Kasumi-1 (cell line): ENCODE data around the gene IL21R.

ENCODE experiments used
- DNase-seq, 2 experiments: peaks; one replicate each; lab custom pipeline; 2025; lab: John Stamatoyannopoulos, UW

Gene IL21R

GRCh38 chr16:27463741-27464591 is 62.0 kb downstream of the IL21R start:
- DNase-seq = no peak

DNA sequence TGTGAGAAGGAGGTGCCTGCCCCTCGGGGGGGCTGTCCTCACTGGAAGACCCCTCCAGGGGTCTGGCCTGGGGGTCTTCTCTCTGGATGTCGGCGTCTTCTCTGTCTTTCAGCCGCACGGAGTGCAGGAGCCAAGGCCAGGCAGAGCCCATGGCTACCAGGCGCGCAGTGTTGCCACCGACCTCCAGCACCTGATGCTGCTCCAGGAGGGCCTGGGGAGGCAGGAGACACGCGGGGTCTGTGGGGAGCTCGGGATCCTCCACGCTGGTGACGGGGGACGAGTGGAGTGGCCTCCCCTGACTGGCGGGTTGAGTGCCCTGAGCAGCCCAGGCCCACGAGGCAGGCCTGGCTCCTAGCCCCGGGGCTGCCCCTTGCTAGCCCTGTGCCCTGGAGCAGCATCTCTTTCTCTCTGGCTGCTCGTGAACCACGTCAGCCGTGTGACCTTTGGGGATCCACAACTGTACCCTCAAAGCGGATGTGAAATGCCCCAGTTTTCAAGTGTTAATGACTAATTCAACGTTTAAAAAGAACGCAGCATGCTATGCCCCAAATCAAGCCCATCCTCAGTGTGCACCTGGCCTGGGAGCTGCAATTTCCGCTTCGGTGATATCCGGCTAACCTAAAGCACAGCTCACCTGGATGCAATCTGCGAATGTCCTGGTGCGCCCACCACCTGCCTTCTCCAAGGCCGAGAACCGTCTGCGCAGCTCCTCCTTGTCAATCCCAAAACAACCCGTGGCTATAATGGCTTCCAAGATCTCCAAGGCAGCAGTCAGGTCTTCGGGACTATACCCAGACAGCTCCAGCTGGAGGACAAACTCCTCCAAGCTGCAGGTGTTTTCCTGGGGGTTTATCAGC is 62.9 kb downstream of the IL21R start:
- DNase-seq = no peak

DNA sequence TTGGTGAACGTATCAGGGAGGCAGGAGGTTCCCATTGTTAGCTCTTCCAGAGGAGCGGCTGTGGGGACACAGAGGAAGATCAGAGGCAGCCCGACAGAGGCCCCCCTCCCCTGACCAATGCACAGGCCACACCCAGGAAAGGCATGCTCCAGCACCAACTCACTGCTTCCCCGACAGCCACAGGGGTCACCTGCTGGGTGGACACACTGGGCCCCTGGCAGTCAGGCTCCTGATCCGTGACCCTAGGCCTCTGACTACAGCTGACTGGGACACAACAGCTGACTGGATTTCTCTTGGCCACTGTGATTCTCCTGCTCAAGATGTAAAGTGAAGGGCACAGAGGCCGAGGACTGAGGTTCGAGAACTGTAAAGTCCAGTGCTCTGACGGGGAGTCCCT is 63.5 kb downstream of the IL21R start:
- DNase-seq = no peak

DNA sequence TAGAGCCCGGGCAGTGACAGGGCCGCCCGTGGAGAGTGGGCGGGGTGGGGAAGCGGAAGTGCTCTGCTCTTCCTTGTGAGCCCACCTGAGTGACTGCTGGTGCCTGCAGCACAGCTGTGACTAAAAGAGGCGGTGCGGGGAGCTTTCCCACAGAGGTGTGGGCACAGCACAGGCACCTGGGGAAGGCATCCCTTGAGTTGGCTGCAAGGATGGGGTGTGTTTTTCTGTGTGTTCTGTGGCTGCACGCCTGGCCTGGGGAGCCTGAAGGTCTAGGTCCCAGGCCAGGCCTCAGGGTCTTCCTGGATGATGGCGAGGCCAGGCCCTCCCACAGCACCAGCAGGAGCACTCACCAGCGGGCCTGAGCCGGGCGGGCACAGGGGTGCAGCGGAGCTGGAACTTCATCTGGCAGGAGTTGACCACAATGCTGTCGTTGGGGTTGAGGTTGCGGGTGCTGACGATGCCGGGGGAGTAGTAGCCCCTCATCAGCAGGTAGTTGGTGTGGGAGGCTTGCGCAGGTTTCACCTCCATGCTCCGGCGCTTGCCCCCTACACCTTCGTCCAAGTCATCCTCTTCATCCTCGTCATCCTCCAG is 67.1 kb downstream of the IL21R start:
- DNase-seq = no peak

DNA sequence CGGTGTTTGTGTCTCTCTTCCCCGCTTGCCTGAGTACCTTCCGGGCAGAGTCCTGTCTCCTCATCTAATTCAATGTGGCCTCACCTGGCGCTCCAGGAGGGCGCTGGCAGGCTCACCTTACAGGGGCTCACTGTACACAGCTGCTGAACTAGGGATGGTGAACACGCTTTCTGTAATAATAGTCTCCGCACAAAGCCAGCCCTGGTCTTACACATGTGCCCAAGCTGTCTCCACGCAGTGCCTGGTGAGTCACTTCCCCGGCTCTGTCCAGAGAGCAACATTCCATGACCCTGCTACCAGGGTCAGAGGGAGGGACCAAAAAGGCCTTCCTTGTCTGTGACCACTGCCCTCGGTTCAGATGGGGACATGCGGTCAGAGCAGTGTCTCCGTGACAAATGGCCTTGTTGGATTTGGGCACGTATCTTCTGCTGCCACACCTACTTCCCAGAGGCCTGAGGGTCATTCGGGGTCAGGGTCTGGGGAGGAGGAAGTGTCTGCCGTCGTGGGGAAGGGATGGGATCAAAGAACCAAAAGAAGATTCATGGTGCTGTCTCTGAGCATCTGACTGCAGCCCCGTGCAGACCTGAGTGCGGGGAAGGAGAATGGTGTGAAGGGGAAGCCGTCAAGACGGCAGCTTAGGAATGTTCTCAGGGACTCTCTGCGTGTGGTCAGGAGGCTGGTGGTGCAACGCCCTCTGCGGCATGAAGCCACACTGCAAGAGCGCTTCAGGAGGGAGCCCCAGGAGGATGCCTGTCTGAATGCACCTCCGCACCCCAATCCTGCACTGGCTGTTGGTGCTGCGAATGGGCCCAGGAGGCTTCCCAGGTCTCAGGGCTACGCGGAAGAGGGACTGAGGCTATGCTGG is 68.8 kb downstream of the IL21R start:
- no peak for DNase-seq

- no peak for DNase-seq
Measured at GRCh38 chr16:27471661-27472060, 69.7 kb downstream of the IL21R start.

DNA sequence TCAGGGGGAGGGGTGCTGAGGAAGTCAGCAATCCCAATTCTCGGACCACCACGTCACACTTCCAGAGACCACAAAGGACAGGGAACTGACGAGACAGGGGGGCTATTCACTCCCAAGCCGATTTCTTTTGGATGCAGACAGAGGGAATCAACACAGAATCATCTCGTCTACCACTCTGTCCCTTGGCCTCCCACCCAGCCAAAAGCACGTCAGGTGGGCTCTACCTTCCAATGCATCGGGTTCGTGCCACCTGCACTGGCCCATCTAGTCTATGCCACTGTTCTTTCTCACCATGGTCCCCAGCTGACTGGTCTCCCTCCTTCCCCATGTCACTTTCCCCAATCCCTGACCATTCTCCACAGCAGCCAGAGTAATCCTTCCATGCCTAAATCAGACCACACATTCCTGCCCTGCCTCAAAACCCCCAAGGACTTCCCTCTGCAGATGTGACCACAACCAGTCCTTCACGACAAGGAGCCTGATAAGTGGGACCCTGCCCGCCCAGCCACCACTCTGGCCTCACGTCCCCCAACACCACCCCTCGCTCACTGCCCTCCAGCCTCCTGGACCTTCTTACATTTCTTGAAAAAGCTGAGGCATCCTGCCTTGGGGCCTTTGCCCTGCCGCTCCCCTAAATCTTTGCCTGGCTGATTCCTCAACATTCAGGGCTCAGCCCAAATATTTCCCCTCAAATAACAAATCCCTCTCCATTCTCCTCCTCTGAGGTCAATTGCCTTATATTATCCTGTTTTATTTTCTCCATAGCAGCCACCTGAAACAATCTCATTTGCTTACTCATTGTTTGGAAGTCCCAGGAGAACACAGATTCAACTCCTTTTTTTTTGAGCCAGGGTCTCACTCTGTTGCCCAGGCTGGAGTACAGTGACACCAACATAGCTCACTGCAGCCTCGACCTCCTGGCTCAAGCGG is 70.4 kb downstream of the IL21R start:
- no peak for DNase-seq

- no peak for DNase-seq
Measured at GRCh38 chr16:27473101-27473900, 71.3 kb downstream of the IL21R start.

DNA sequence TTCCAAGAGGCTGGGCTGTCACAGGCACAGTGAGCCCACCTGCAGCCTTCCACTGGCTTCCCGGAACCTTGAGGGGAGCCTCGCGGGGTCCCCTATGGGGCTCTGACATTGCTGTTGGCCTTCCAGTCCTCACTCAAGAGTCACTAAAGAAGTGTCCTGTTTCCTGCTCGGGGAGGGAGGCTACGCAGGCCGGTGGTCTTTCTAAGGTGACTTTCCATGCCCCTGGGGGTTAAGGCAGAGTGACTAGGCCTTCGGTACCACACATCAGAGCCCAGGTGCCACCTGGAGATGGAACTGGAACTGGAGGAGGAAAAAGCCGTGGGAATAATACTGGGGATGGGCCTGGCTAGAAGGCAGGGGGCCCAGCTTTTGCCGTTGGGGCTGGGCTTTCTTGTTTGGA is 72.1 kb downstream of the IL21R start:
- DNase-seq = no peak

- DNase-seq = no peak
Measured at GRCh38 chr16:27474921-27475320, 72.9 kb downstream of the IL21R start.

DNA sequence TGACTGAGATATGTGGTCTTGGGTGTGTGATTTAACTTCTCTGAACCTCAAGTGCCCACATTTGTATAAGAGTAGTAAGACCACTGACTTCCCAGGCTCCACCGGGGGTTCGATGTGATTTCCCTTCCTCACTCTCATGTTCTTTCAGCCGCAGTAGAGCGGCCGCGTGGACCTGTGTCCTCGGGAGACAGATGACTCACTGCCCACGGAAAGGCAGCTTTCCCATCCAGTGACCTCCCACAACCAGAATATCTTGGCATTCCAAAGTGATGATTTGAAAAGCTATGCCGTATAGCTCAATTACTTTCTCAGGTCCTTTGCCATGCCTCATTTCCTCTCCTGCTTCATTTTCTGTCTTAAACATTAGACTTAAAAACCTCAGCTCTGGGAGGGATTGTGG is 73.6 kb downstream of the IL21R start:
- no peak for DNase-seq

GRCh38 chr16:27476240-27476639 is 74.3 kb downstream of the IL21R start:
- no peak for DNase-seq

GRCh38 chr16:27480761-27481160 is 78.8 kb downstream of the IL21R start:
- DNase-seq = no peak

GRCh38 chr16:27481282-27481934 is 79.4 kb downstream of the IL21R start:
- no peak for DNase-seq

DNA sequence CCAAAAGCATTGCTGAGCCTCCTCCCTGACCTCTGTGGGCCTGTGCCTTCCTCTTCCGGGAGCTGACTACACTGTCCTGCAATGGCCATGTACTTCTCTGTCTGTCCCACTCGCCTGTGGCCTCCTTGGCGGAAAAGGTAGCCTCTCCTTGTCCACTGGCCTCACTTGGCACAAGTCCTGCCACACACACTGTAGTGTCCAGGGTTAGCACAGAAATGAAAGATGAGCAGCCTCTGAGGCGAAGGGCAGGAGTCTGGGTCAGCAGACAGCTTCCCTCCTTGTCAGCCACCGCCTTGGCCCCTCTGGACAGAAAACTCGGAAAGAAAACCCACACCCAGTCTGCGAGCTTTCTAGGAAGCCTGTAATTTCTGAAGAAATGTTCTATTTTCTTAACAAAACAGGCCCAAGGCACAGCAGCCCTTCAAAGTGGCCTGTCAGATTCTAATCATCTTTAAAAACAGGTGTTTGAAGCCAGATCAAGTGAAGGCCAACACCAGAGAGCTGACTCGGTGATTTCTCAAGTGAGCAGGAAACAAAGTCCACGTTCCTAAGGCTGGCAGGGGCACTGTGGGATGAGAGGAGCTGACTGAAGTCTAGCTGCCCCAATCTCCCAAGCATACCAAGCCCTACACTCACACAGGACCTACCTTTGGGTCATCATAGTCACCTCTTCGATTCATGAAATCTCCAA is 80.6 kb downstream of the IL21R start:
- DNase-seq = no peak

GRCh38 chr16:27483088-27483437 is 81.1 kb downstream of the IL21R start:
- DNase-seq = no peak

DNA sequence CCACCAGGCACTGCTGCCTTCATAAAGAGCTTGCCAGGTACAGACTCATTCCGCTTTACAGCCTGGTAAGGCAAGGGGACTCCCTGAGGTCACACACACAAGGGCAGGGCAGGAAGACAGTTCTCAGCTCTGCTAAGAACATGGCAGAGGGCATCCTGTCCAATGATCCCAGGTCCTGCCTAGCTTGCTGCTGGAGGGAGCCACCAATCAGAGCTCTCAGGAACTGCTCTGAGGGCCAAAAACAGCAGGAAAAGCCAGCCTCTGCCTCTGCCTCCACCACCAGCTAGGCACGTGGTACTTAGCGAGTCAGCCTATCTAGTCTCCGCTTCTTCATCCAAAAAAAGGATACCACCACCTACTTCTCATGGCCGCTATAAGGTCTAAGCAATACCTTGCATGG is 81.7 kb downstream of the IL21R start:
- no peak for DNase-seq

GRCh38 chr16:27485126-27485525 is 83.2 kb downstream of the IL21R start:
- no peak for DNase-seq

GRCh38 chr16:27485811-27486210 is 83.8 kb downstream of the IL21R start:
- DNase-seq = no peak
